ENCODE results near the gene ADAMTSL4. TPM values are rescaled to one million over a fixed set of nuclear protein-coding genes. Genes with fewer than 3 reads are reported as not detected.

Gene ADAMTSL4
- total and polyA plus RNA-seq, 9 of the 15 experiments (the other 6 are each of a cell fraction or from before 2014, with no cell fraction given), result 12.7 to 212 (median 35.6) TPM

DNA sequence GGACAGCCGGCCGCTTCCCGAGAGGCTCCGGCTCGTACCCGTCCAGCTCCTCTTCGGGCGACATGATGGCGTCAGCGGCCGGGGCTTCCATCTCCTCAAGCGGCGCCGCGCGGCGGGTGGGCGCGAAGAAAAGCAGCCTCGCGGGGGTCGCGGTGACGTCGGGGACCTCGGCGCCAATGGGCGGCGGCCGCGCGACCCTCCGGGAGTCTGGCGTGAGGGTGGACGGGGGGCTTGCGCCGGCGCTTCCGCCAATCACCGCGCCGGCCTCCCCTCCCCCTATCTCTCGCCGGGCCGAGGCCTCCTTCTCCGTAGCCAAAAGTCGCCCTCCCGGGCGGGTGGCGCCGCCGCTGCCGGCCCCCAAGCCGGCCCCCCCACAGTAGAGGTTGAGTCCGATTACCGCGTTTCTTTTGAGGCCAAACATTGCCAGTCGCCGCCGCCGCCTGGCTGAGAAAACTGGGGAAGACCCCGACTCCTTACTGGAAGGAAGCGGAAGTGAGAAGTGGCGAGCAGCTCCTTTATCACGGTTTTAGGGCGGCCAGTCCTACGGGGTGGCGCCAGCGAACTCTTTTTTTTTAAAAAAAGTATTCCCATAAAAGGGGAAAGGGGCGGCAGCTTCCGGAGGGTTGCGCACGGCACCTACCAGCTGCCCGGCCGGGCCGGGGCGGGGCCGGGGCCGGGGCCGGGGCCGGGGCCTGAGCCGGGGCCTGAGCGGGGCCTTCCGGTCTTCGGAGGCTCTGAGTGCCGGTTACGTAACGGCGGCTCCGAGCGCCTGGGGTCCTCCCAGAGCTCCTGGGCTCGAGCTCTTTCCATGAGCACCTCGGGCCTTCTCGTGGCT is 30.1 kb downstream of the ADAMTSL4 start, which contains the start of gene MCL1 (continued):
- no peak for TF ChIP-seq NFIX (CRISPR knock-in tag; IDR thresholded peaks at IDR 0.05; ENCODE audit: low read depth)
- TF ChIP-seq, protein P1, sequence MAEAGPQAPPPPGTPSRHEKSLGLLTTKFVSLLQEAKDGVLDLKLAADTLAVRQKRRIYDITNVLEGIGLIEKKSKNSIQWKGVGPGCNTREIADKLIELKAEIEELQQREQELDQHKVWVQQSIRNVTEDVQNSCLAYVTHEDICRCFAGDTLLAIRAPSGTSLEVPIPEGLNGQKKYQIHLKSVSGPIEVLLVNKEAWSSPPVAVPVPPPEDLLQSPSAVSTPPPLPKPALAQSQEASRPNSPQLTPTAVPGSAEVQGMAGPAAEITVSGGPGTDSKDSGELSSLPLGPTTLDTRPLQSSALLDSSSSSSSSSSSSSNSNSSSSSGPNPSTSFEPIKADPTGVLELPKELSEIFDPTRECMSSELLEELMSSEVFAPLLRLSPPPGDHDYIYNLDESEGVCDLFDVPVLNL (CRISPR knock-in tag; IDR thresholded peaks at IDR 0.05; ENCODE audit: low read depth), result no peak
- no peak for TF ChIP-seq NFATC3 (IDR thresholded peaks at IDR 0.05)
- no peak for TF ChIP-seq MECOM (CRISPR knock-in tag; IDR thresholded peaks at IDR 0.05)
- no peak for TF ChIP-seq JUND (IDR thresholded peaks at IDR 0.05; ENCODE audit: borderline replicate concordance, low read depth, low read length)
- TF ChIP-seq JUND (tag; IDR thresholded peaks at IDR 0.05; ENCODE audit: borderline replicate concordance, low read depth, low read length), result no peak
- TF ChIP-seq, protein P2, sequence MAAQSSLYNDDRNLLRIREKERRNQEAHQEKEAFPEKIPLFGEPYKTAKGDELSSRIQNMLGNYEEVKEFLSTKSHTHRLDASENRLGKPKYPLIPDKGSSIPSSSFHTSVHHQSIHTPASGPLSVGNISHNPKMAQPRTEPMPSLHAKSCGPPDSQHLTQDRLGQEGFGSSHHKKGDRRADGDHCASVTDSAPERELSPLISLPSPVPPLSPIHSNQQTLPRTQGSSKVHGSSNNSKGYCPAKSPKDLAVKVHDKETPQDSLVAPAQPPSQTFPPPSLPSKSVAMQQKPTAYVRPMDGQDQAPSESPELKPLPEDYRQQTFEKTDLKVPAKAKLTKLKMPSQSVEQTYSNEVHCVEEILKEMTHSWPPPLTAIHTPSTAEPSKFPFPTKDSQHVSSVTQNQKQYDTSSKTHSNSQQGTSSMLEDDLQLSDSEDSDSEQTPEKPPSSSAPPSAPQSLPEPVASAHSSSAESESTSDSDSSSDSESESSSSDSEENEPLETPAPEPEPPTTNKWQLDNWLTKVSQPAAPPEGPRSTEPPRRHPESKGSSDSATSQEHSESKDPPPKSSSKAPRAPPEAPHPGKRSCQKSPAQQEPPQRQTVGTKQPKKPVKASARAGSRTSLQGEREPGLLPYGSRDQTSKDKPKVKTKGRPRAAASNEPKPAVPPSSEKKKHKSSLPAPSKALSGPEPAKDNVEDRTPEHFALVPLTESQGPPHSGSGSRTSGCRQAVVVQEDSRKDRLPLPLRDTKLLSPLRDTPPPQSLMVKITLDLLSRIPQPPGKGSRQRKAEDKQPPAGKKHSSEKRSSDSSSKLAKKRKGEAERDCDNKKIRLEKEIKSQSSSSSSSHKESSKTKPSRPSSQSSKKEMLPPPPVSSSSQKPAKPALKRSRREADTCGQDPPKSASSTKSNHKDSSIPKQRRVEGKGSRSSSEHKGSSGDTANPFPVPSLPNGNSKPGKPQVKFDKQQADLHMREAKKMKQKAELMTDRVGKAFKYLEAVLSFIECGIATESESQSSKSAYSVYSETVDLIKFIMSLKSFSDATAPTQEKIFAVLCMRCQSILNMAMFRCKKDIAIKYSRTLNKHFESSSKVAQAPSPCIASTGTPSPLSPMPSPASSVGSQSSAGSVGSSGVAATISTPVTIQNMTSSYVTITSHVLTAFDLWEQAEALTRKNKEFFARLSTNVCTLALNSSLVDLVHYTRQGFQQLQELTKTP (IDR thresholded peaks at IDR 0.05; ENCODE audit: low read depth in 1 of 2, partially characterized antibody in 2 of 2), result peak in 1 of 2 experiments; percentile 75
- TF ChIP-seq PCBP1 (IDR thresholded peaks at IDR 0.05; ENCODE audit: low read depth, low read length, poor library complexity, severe bottlenecking), result peak; percentile 96
- TF ChIP-seq, protein P3, sequence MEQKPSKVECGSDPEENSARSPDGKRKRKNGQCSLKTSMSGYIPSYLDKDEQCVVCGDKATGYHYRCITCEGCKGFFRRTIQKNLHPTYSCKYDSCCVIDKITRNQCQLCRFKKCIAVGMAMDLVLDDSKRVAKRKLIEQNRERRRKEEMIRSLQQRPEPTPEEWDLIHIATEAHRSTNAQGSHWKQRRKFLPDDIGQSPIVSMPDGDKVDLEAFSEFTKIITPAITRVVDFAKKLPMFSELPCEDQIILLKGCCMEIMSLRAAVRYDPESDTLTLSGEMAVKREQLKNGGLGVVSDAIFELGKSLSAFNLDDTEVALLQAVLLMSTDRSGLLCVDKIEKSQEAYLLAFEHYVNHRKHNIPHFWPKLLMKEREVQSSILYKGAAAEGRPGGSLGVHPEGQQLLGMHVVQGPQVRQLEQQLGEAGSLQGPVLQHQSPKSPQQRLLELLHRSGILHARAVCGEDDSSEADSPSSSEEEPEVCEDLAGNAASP (IDR thresholded peaks at IDR 0.05), result no peak
- TF ChIP-seq ZNF143 (CRISPR knock-in tag; IDR thresholded peaks at IDR 0.05), result no peak
- TF ChIP-seq, protein P4, sequence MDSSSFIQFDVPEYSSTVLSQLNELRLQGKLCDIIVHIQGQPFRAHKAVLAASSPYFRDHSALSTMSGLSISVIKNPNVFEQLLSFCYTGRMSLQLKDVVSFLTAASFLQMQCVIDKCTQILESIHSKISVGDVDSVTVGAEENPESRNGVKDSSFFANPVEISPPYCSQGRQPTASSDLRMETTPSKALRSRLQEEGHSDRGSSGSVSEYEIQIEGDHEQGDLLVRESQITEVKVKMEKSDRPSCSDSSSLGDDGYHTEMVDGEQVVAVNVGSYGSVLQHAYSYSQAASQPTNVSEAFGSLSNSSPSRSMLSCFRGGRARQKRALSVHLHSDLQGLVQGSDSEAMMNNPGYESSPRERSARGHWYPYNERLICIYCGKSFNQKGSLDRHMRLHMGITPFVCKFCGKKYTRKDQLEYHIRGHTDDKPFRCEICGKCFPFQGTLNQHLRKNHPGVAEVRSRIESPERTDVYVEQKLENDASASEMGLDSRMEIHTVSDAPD (CRISPR knock-in tag; IDR thresholded peaks at IDR 0.05), result no peak
- TF ChIP-seq, protein P5, sequence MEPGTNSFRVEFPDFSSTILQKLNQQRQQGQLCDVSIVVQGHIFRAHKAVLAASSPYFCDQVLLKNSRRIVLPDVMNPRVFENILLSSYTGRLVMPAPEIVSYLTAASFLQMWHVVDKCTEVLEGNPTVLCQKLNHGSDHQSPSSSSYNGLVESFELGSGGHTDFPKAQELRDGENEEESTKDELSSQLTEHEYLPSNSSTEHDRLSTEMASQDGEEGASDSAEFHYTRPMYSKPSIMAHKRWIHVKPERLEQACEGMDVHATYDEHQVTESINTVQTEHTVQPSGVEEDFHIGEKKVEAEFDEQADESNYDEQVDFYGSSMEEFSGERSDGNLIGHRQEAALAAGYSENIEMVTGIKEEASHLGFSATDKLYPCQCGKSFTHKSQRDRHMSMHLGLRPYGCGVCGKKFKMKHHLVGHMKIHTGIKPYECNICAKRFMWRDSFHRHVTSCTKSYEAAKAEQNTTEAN (CRISPR knock-in tag; IDR thresholded peaks at IDR 0.05), result peak; percentile 64; the same call in 1 of the 2 replicates
- TF ChIP-seq, protein P6, sequence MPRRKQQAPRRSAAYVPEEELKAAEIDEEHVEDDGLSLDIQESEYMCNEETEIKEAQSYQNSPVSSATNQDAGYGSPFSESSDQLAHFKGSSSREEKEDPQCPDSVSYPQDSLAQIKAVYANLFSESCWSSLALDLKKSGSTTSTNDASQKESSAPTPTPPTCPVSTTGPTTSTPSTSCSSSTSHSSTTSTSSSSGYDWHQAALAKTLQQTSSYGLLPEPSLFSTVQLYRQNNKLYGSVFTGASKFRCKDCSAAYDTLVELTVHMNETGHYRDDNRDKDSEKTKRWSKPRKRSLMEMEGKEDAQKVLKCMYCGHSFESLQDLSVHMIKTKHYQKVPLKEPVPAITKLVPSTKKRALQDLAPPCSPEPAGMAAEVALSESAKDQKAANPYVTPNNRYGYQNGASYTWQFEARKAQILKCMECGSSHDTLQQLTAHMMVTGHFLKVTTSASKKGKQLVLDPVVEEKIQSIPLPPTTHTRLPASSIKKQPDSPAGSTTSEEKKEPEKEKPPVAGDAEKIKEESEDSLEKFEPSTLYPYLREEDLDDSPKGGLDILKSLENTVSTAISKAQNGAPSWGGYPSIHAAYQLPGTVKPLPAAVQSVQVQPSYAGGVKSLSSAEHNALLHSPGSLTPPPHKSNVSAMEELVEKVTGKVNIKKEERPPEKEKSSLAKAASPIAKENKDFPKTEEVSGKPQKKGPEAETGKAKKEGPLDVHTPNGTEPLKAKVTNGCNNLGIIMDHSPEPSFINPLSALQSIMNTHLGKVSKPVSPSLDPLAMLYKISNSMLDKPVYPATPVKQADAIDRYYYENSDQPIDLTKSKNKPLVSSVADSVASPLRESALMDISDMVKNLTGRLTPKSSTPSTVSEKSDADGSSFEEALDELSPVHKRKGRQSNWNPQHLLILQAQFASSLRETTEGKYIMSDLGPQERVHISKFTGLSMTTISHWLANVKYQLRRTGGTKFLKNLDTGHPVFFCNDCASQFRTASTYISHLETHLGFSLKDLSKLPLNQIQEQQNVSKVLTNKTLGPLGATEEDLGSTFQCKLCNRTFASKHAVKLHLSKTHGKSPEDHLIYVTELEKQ (CRISPR knock-in tag; IDR thresholded peaks at IDR 0.05), result no peak

All from K562 (cell line).